ENCODE data around the gene ZNF778.

ZNF778 gene

GRCh38 chr16:89194340-89195311, 22.9 kb upstream of the ZNF778 start:
- DNase-seq = no peak

- no peak for DNase-seq
Observed at GRCh38 chr16:89195521-89196171, 21.9 kb upstream of the ZNF778 start.

GRCh38 chr16:89197033-89197632, 20.4 kb upstream of the ZNF778 start:
- no peak for DNase-seq

DNA sequence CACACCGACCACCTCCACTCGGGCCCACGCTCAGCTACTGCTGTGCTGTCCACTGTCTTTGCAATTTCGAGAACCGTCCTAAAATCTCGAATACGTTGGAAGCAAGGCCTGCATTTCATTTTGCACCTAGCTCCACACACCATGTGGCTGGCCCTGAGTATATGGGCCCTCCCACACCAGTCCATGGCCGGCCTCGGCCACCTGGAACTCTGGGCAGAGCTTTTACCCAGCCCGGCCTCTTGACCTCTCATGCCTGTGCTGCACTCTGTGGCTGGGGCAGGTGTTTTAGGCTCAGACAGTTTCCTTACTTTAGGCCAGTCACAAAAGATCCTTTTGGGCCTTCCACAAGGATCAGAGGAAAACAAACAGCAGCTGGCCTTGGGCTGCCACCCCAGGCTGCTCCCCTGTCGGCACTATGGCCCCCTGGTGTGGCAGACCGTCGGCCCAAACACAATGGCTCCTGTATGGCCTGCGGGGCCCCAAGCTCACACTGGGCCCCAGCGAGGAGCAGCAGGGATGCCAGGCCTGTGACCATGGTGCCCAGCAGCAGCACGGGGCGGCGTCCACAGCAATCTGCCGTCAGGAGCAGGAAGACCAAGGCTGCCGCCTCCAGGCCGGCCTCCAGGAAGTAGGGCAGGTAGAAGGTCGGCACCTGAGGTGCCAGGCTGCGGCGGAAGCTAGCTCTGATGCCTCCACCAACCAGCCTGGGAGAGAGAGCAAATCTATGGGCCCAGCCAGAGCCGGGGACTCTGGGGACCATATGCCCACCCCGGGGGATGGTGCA, 19.7 kb upstream of the ZNF778 start:
- no peak for DNase-seq

GRCh38 chr16:89198417-89199240, 18.9 kb upstream of the ZNF778 start:
- DNase-seq = no peak

- DNase-seq = no peak
Observed at GRCh38 chr16:89199241-89200123, 18.0 kb upstream of the ZNF778 start.

DNA sequence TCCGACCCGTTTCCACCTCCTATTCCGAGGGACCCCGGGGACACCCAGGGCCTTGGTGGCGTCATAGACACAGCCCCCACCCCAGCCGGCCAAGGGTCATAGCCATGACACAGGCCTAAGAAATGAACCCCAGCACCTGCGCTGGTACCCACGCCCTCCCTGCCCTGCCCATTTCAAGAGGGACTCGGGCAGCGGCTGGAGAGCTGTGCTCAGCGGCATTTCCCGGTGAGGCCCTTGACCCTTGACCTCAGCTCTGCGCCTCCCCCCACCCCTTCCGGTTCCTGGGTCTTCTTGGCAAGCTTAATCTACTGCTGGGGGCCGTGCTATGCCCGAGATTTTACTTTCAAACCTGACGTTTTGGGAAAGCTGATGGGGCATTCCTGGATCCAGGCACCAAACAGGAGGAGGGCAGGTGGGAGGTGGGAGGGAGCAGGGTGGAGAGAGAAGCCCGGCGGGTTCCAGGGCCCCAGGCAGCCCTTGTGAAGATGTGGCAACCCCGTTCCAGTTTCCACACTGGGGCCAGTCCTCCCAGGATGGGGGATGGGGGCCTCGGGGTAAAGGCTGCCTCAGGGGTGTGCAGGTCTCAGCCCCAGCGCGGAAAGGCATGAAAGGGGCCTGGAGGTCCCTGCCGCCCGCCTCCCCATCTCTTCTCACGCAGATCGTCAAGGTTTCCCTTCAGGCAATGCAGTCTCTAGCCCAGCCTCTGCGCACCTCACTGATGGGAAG, 17.2 kb upstream of the ZNF778 start, which contains the start of gene SLC22A31:
Gene SLC22A31 (minus strand): TSS at position 414 of the 726 bp plus-strand sequence. CDS start 36 bp downstream, at position 378.
- DNase-seq = no peak

DNA sequence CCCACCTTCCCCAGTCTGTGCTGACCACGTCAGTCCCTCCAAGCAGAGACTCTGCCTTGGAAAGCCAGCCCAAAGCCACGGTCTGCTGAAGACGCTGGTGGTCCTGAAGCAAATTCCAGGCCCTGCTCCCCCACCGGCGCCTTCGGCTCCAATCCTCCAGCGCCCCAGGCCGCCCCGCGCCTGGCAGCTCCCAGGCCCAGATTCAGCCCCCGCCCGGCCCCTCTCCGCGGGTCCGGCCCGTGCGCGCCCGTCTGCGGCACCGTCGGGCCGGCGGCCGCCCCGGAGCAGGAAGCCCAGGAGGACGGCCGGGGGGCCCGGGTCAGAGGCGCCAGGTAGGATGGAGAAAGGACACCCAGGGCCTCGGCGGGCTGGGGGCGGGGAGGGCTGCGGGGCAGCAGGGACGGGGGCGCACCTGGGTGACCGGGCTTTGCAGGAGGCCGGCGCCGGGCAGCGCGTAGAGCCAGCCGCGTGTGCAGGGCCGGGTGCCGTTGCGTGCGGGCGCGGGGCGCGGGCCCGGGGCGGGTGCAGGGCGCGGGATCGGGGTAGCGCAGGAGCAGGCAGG, 16.6 kb upstream of the ZNF778 start:
- DNase-seq = no peak

DNA sequence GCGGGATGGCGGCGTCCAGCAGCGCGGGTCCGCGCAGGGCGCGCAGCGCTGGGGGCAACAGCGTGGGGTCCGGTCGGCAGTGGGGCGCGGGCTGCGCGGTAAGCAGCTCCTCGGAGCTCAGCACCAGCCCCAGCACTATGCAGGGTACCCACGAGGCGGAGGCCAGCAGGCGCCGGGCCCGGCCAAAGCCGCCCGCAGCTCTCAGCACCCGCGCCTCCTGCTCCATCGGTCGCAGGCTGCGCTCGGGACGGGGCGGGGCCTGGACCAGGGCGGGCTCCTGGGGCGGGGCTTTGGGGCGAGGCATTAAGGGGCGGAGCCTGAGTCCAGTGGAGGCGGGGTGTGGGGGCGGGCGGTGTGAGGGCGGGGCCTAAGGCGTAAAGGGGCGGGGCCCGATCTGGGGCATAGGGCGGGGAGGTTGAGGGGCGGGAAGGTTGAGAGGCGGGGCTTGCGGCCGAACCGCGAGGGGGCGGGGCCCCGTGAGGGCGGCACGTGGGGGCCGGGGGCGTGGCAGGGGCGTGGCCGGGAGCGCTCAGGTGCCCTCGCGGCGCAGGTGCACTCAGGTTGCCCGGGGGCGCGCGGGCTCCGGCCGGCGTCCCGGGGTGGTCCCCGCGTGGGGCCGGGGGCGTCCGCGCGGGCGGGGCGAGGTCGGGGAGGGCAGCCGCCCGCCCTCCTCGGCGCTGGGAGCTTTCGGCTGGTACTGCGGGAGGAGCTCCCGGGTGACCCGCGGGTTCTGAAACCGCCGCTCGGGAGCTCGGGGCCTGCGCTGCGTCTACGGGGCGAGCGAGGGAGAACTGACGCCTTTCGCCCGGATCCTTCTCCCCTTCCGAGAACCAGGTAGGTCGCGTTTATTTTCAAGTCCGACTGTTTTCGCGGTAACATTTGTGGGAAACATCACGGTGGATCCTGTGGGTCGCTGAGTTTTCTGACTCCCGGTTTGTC, 15.8 kb upstream of the ZNF778 start:
- DNase-seq = no peak

DNA sequence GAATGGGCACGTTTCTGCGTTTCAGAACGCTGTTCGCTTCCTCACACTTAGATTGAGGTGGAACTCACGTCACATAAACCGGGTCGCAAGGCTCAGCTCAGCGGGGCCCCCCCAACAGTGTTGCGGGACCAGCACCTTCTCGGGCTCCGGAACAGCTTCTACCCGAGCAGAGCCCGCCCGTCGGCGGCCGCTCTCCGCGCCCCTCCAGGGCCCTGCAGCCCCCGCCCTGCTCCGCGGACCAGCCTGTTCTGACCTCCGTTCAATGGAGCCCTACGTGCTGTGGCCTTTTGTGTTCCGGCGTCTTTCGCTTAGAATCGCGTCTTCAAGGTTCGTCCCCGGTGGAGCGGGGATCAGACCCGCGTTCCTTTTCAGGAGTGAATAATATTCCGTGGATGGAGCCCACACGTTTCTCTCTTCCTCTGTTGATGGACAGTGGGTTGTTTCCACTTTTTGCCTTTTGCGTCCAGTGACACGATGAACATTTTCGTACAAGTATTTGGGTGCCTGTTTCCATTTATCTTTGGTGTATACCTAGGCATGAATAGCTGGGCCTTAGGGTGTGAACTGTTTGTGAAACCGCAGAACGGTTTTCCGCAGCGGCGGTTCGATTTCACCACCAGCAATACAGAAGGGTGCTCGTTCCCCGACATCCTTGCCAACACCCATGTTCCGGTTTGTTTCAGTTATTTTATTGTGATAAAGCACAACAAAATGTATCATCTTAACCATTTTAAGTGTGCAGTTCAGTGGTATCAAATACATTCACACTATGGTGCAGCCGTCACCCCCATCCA, 14.9 kb upstream of the ZNF778 start:
- DNase-seq = no peak

DNA sequence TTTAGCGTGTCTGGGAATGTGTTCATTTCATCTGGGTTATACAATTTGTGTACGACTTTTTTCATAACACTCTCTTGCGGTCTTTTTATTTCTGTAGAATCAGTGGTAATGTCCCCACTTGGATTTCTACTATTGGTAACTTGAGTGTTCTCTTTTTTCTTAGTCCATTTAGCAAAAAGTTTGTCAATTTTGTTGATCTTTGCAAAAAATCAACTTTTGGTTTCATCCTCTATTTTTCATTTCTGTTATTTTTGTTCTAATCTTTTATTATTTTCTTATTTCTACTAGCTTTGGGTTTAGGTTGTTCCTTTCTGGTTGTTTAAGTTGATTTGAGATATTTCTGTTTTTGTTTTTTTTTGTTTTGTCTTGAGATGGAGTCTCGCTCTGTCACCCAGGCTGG, 9.5 kb upstream of the ZNF778 start:
- no peak for DNase-seq

GRCh38 chr16:89209522-89210044, 7.9 kb upstream of the ZNF778 start:
- no peak for DNase-seq

DNA sequence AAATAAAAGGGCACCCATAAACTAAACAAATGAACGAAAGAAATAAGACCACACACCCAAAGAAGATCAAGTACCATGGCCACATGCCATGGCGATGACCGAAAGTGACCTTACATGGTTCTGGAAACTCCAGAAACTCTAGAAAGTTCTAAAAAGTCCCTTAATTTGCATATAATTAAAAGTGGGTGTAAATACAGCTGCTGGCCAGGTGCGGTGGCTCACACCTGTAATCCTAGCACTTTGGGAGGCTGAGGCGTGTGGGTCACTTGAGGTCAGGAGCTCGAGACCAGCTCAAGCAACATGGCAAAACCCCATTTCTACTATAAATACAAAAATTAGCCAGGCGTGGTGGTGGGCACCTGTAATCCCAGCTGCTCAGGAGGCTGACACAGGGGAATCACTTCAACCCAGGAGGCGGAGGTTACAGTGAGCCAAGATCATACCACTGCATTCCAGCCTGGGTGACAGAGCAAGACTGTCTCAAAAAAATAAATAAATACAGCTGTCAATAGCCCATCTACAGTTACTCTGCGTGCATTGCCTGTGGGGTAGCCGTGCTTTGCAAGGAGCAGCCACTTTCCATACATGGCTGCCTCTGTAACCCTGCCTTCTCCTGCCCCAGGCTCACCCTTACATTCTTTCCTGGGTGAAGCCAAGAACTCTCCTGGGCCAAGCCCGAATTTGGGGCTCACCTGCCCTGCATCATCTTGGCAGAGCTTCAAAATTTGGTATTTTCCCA, 7.2 kb upstream of the ZNF778 start:
- DNase-seq = no peak

- no peak for DNase-seq
Observed at GRCh38 chr16:89210904-89211515, 6.5 kb upstream of the ZNF778 start.

- DNase-seq = peak; percentile 49
Observed at GRCh38 chr16:89216315-89217137, 977 bp upstream of the ZNF778 start.

GRCh38 chr16:89217138-89217387, 440 bp upstream of the ZNF778 start:
- no peak for DNase-seq
